Activated CD4-positive, CD25-positive, alpha-beta regulatory T cell treated with anti-CD3 and anti-CD28 coated beads, Interleukin-2, amount 50 U/mL, for 16 hours (primary cell): ENCODE measurements around the gene NPHP1.
"Not testable (repeated sequence)": the region's sequence is repeated elsewhere in the genome, so short reads cannot be mapped to it uniquely, and the experiment has no call there.

Experiments
- DNase-seq: peaks from one replicate; pipeline ENCODE4 v3.0.0-alpha.2; 2020; ENCODE audit warnings: low read depth, low spot score

The NPHP1 gene

DNA sequence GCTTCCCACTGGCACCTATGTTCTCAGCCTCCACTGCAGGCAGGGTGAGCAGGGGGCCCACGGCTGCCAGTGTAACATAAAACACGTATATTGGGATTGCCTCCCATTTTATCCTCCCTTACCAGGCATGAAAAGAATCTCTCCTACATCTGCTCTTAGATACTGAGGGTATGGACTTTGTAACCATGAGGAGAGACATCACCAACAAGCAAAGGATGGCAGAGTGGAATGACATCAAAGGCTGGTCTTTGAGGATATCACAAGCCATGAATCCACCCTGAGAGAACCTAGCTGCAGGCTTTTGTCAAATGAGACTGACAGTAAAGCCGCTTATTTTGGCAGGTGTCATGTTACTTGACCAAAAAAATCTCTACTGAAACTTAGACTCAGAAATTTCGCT lies 7.4 kb downstream of the NPHP1 start:
- no peak for DNase-seq

DNA sequence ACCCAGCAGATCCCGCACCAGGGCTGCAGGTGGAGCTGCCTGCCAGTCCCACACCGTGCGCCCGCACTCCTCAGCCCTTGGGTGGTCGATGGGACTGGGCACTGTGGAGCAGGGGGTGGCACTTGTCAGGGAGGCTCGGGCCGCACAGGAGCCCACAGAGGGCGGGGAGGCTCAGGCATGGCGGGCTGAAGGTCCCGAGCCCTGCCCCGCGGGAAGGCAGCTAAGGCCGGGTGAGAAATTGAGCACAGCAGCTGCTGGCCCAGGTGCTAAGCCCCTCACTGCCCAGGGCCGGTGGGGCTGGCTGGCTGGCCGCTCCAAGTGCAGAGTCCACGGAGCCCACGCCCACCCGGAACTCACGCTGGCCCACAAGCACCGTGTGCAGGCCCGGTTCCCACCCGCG lies 14.6 kb downstream of the NPHP1 start:
- DNase-seq: not testable (repeated sequence)

DNA sequence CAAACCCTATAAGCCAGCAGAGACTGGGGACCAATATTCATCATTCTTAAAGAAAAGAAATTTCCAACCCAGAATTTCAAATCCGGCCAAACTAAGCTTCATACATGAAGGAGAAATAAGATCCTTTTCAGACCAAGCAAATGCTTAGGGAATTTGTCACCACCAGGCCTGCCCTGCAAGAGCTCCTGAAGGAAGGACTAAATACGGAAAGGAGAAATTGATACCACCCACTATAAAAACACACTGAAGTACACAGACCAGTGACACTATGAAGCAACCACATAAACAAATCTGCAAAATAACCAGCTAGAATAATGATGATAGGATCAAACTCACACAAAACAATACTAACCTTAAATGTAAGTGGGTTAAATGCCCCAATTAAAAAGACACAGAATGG lies 22.4 kb downstream of the NPHP1 start:
- DNase-seq: no peak

DNA sequence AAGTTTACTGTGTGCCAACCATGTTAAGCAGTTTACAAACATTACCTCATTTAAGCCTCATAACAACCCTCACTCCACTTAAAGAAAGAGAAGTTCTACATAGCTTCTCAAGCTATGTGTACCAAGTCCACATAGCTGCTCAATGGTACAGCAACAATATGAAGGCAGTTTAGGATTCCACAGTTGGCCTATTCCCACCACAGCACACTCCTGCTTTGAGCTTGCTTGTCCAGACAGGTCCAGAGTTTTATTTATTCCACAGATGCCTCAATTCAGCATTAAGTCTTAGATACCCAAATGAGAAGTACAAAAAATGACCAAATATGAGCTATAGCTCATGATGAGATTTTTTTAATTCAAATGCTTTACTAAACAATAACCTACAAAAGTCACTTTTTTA lies 24.8 kb downstream of the NPHP1 start:
- DNase-seq: no peak

DNA sequence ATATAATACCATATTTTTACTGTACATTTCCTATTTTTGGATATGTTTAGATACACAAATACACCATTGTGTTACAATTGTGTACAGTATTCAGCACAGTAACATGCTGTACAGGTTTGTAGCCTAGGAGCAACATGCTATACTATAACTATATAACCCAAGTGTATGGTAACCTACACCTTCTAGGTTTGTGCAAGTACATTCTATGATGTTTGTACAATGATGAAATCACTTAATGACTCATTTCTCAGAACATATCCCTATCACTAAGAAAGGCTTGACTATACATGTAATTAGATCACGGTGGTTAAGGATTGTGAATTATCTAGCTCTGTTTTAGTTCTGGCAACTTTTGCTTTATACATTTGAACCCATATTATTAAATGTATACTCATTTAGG lies 31.3 kb downstream of the NPHP1 start:
- no peak for DNase-seq

DNA sequence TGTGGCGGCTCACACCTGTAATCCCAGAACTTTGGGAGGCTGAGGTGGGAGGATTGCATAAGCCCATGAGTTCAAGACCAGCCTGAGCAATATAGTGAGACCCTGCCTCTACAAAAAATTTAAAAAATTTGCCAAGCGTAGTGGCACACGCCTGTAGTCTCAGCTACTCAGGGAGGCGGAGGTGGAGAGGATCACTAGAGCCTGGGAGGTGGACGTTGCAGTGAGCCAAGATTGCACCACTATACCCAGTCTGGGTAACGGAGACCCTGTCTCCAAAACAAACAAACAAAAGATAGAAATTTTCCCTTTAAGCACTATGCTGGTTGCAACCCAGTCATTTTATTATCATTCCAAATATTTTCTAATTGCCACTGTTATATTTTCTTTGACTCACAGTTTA lies 32.3 kb downstream of the NPHP1 start:
- DNase-seq: no peak

DNA sequence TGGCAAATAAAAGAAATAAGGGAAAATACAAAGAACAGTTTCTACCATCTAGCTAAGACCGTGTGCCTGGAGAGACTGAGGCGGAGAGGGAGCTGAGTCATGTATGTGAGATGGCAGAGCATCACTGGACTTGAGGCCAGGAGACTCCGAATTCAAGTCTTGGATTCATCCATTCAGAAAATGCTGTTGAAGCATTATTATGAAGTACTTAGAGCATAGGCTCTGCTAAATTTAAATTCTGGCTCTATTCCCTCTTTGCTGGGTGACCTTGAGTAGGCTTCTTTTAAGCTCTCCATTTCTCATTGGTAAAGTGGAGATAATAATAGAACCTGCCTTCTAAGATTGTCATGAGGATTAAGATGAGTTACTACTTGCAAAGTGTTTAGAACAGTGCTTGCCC lies 34.7 kb downstream of the NPHP1 start:
- DNase-seq: no peak

DNA sequence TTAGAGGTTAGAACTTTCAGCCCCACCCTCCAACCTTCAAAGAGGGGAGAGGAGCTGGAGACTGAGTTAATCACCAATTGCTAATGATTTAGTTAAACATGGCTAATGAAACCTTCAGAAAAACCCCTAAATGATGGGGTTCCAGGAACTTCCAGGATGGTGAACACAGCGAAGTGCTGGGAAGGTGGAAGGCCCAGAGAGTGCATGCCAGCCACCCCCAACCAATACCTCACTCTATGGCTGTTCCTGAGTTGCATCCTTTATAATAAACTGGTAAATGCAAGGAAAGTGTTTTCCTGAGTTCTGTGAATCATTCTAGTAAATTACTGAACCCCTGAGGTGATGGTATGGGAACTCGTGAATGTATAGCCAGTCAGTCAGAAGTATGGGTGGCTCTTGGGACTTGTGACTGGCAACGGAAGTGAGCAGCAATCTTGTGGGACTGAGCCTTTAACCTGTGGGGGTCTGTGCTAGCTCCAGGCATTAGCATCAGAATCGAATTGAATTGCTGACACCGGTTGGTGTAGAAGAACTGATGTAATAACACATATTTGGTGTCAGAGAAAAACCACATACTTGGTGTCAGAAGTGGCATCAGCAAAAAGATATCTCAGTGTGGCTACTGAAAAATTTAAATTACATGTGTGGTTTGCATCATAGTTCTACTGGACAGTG lies 37.4 kb downstream of the NPHP1 start:
- no peak for DNase-seq

DNA sequence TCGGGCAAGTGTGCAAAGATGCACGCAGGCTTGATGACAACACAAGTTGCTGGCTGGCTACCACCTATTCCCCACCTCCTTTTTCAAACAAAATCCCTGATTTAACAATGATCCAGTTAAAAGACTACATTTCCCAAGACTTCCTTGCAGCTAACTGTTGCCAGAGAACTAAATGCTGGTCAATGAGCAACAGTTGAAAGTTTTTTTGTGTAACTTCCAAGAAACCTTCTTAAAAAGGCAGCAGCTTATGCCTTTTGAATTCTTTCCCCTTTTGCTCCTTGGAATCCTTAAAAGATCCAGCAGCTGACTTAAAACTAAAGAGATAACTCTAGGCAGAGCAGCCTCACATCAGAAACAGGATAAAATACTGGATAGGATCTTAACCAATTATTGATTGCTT lies 38.5 kb downstream of the NPHP1 start:
- DNase-seq: no peak

DNA sequence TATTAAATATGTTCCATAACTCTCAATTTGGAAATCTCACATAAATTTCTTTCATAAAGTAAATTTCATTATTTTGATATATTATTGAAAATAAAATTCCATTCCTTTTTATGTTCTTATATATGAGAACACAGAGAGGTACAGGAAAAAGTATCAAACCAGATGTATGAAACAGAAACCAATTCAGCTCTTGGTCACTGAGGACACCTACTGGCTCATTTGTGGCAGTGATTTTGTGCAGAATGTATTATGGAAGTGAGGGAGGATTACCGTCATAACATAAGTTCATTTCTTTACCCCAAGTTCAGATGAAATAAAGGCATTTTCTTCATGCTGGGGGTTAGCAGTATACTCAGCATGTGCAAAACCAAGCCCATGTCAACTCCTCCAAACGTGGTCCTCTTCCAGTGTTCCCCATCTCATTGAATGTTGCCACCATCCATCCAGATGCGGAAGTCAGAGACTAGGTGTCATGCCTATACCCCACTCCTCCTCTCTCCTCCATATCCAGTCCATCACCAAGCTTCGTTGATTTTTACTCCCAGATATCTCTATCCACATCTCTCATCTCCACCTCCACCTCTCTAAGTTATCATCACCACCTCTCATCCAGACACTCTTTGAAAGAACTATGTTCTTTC lies 47.5 kb downstream of the NPHP1 start:
- no peak for DNase-seq

DNA sequence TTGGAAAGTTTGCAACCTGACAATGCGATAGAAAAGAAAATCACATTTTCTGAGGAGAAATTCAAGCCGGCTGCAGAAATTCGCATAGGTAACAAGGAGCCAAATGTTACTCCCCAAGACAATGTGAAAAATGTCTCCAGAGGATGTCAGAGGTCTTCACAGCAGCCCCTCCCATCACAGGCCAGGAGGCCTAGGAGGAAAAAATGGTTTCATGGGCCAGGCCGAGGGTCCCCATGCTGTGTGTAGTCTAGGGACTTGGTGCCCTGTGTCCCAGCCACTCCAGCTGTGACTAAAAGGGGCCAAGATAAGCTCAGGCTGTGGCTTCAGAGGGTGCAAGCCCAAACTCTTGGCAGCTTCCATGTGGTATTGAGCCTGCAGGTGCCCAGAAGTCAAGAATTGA lies 50.0 kb downstream of the NPHP1 start:
- DNase-seq: not testable (repeated sequence)

DNA sequence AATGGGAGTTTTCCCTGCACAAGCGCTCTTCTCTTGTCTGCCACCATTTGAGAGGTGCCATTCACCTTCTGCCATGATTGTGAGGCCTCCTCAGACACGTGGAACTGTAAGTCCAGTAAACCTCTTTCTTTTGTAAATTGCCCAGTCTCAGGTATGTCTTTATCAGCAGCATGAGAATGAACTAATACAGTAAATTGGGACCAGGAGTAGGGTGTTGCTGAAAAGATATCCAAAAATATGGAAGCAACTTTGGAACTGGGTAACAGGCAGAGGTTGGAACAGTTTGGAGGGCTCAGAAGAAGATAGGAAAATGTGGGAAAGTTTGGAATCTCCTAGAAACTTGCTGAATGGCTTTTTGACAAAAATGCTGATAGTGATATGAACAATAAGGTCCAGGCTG lies 50.6 kb downstream of the NPHP1 start:
- not testable (repeated sequence) for DNase-seq

DNA sequence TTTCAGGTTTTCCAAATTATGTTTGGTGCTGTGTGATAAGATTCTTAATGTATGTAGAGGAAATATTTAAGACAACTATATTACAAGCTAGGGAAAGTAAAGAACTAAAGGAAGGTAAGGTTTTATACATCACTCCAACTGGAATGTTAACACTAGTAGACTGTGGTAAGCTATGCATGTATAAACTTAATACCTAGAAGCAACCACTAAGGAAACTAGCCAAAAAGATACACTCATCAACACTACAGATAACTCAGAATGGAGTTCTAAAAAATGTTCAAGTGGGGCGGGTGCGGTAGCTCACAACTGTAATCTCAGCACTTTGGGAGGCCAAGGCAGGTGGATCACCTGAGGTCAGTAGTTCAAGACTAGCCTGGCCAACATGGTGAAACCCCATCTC lies 51.4 kb downstream of the NPHP1 start:
- no peak for DNase-seq

DNA sequence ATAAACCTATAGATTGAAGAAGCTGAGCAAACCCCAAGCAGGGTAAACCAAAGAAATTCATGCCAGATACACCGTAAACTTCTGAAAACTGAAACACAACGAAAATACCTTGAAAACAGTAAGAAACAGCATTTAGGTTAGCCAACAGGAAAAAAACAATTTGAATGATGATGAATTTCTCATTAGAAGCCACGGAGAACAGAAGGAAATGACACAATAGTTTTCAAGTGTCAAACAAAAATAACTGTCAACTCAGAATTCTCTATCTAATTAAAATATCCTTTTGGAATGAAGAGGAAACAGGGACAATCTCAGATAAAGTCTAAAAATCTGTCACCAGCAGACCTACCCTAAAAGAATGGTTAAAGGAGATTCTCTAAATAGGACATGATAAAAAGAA lies 51.9 kb downstream of the NPHP1 start:
- DNase-seq: no peak

DNA sequence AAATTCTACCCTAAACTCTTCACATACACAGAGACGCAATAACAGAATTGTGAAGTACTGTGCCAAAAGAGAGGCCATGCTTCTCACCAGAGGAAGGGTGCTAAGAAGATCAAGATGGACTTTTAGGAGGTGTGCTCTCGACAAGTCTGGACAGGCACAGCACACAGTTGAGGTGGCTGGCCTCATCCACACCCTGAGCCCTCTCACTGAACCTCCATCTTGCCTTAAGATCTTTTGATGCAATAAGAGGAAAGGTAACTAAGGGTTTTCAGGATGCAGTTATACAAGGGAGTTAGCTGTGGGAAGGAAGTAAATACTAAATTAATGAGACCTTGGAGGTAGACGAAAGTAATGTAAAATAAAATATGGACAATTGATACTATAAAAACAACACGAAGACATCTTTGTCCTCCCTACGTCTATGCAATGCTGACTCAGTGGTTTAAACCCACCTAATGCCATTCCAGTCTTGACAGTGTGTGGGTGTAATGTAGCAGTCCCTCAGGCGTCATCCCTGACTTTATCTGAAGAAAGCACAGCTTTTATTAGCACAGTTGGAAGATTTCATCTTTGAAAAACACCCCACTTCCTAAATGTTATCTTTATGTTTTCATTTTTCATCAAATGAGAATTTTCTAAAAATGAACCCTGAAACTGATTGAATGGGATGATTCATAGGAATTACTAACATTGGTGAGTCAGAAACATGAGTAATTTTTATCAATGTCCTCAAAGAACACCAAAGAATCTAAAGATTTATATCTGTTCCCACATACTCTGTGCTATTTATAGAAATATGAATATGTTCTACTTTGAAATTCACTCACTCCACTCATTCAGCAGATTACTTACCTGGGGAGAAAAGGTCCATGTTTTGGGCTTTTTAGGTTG lies 55.2 kb downstream of the NPHP1 start:
- DNase-seq: no peak

DNA sequence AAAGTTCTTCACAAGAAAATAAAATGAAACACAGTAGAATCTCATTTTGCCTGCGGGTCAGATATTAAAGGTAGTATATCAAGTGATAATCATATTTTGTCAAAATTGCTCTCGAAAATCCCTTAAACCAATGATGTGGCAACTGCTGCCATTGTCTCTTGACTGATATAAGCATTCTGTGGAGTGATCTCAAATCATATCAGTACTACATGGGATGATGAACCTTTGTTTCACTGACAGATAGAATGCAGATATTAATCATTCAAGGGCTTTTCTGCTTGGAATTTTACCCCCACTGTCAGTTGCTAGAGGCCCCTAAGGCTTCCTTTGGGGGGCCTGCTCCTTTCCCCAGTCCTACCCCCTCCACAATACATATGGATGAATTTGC lies 57.9 kb downstream of the NPHP1 start:
- DNase-seq: no peak

DNA sequence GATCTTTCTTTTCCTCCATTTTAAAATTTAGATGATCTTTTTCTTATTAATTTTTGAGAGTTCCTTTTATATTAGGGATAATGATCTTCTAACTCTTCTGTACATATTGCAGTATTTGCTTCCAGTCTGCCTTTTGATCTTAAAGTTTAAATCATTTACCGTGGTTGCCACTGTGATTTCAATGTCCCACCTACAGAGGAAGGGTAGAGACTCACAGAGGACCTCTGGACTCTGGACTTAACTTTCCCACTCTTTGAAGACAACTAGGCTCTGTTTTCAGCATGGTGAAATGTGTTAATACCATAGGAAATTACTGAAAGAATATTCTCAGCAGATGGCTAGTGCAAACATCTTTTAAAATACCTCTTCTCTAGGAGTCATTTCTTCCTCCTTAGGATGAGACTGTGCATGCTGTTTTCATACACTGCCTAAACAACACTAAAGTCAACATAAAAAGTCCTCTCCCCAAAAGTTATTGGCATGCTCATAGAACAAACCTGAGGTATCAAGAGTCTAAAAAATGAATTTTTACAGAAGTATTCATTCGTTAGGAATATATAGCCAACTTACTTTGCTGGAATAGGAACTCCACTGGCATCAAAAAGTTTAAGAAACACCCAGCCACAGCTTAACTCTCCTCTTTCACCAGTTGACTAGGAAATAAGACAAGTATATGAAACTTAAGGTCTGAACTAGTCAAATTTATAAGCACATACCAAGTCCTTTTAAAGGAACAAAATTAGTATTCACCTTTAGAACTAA lies 58.4 kb downstream of the NPHP1 start:
- DNase-seq: no peak

DNA sequence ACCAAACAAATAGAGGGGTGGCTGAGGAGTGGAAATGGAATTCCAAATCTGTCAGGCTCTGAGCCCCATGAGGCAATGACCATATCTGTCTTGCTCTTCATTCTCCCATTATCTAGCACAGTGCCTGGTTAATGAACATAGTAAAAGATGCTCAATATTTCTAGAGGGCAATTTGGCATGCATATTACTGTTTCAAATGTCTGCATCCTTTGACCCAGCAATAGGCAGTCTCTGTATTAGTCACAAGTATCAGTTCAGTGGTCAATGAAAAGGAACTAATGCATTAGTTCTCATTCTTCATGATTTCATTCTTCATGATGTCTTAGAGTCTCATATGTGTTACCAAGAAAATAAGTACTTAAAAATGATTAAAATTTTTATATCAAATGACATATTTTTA lies 60.8 kb downstream of the NPHP1 start:
- DNase-seq: no peak

DNA sequence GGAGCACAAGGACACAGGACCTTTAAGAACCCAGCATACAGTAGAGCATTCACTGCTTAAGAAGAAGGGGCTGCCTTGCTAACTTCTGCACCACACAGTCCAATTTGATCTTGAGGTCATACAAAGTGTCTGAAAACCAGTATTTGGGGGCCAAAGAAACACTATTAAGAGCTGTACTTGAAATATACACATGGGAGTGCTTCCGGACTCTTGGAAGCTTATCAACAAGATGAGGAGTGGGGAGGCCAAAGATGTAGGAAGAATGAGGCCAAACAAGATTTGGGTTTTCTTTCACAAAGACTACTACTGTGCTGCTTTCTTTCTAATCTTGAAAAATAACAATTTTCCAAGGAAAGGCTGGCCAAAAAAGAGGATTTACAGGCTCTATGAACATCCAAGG lies 64.4 kb downstream of the NPHP1 start:
- DNase-seq: no peak

DNA sequence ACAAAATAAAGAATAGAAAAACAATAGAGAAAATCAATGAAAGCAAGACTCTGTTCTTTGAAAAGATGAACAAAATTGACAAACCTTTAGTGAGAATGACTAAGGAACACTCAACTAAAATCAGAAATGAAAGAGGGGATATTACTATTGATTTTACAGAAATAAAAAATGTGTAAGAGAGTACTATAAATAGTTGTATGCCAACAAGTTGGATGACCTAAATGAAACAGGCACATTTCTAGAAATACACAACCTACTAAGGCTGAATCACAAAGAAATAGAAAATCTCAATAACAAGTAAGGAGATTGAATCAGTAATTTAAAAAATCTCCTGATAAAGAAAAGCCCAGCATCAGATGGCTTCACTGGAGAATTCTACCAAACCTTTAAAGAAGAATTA lies 70.8 kb downstream of the NPHP1 start:
- no peak for DNase-seq

DNA sequence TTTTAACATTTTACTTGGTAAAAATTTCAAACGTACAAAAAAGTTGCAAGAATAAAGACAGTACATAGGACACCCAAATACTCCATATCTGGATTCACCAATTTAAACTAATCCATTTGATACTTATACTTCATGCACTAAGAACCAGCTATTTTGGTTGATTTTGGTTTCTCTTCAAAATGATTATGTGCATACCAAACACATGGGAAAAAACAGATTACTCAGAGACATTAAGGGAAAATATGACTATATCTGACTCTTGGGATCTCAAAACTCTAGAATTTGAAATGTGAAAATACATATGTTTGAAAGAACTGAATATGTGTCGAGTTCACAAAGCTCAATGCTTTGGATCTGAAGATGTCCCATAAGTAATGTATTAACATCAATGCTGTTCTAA lies 73.6 kb downstream of the NPHP1 start:
- no peak for DNase-seq

DNA sequence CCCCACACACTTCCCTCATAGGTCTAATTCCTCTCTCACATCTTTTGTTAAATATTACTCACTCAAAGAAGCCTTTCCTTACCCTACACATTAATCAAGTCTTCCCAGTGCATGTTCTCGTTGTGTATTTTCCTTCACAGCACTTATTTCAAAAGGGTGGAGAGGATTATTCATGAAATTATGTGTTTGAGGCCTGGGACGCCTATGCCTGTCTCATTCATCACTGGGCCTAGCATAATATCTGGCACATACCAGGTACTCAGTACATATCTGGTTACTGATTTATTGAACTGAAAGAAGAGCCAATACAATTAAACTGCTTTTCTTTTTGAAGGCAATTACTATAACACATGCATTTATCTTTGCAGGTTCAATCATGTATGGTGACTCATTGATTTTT lies 74.1 kb downstream of the NPHP1 start:
- DNase-seq: no peak
